Stimulated activated CD4-positive, alpha-beta T cell treated with anti-CD3 and anti-CD28 coated beads, Interleukin-12 subunit alpha, Interleukin-12 subunit beta, amount 100 ng/mL, for 24 hours (primary cell): ENCODE data around the gene ANKH.

Experiments used
- DNase-seq, 2 experiments: peaks; one replicate each; pipeline ENCODE4 v3.0.0-alpha.2; 2020; ENCODE audit warnings: low read depth in 2 of 2

Gene ANKH

DNA sequence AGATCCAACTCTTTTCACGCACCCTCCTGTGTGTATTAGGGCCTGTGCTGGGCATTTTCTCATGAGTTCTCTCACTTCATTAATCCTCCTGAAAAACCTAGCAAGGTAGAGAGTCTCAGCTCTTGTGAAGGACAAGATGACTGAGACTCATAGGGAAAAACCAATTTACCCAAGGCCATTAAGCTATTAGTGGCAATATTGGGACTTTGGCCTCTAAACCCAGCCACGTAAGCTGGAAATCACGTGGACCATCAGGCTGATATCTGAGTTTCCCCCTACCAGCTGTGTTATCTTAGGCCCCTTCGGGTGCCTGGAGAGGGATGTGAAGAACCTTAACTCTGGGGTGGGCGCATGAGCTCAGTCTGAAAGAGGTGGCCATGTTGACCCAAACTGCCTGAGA, 80.7 kb downstream of the ANKH start:
- DNase-seq, result no peak

DNA sequence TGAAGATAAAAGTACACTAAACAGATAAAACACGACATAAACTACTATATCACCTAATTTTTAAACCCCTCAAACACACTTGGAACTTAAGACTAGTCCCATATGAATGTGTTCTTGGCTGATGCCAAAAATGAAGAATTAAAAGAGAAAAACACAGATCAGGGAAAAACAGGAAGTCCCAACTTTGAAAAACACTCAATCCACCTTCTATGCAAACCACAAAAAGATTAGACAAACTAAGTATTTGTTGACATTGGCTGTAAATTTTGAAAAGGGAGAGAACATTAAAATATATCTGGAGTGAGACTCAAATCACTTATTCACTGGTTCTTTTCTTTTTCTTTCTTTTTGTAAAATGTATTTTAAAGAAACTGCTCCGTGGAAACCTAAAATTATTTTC, 81.4 kb downstream of the ANKH start:
- DNase-seq, result no peak

GRCh38 chr5:14787801-14788579, 83.6 kb downstream of the ANKH start:
- no peak for DNase-seq

DNA sequence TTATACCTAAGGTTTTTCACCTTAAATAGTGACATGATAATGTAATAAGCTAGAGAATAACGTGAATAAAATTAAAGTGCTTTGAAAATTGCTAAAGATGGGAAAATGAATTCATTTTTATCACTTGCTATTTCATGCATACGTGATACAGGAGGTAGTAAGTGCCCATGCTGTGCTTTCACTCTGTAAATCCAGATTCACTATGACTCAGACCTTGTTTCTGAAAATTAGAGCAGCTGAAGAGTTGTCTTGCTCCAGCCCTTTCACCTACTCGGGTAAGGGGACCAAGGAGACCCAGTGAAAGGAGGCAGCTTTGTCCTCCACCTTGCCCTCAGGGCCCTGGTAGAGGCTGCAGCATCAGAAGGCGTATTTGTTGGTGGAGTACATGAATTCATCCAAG, 87.9 kb downstream of the ANKH start:
- no peak for DNase-seq

DNA sequence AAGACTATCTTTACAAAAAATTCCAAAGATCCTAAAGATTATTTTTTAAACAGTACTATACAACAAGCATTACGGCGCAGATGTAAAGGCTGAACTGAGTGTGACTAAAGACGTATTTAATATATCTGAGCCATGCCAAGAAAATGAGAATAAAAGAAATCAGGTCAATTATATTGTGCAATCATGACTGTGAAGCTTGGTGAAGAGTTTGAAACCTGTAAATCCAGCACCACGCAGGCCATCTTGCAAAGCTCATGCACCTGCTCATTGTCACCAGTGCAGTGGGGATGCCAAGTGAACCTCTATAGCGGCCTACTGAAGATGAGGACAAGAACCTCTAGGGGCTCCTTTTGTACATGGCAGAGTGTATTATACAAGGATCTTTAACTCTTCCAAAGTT, 89.0 kb downstream of the ANKH start:
- DNase-seq, result no peak

GRCh38 chr5:14781106-14781505, 90.5 kb downstream of the ANKH start:
- no peak for DNase-seq

GRCh38 chr5:14779975-14780374, 91.6 kb downstream of the ANKH start:
- DNase-seq, result no peak

- no peak for DNase-seq
These were observed 92.8 kb downstream of the ANKH start for GRCh38 chr5:14778792-14779070.

DNA sequence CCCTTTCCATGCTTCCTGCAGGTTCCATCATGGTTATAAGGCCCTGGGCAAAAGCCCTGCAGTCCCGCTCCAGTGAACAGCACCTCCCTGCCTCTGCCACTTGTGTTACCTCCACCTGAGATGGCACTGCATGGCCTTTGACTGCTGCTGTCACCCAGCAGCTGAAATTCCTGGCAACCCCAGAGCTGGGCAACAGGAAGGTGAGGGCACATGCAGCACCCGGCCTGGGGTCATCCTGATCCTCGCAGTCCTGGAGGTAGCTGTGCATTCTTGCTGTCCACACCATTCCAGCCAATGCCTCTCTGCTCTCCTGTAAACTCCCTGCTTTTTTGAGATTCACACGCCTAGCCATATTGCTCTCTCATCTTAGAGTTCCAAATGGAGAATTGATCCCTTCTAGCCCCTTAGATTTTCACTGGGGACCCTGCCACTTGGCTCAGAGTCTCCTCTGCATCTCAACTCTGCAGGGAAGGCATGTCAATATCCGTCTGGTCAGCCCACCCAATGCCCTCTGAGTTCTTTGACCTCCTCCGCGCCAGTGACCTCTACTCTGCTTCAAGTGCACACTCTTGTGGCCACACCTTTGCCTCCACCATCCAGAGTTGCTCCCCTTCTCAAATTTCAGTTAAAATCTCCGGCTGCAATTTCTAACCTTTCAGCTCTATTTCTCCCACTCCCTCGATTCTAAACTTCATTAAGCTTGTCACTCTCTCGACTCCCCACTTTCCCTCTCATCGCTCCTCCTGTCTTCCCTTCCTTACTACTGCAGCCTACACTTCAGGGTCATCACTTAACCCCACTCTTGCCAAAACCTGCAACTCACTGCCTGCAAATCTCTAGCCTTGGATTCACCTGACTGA, 93.4 kb downstream of the ANKH start:
- no peak for DNase-seq

DNA sequence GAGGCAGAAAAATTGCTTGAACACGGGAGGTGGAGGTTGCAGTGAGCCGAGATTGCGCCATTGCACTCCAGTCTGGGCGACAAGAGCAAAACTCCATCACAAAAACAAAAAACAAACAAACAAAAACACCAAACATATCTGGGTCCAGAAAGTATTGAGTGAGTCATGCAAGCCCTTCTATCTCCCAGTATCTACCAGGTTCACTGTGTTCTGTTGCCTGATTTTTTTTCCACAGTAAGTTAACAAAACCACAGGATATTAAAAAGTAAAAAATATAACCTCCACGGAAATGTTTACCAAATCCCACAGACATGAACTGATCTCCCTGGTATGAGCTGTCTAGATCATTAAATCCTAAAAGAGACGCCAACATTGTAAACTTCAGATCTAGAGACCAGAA, 94.4 kb downstream of the ANKH start:
- DNase-seq, result no peak

GRCh38 chr5:14776602-14777001, 95.0 kb downstream of the ANKH start:
- DNase-seq, result no peak

- no peak for DNase-seq
These were observed 95.7 kb downstream of the ANKH start for GRCh38 chr5:14775857-14776256.

DNA sequence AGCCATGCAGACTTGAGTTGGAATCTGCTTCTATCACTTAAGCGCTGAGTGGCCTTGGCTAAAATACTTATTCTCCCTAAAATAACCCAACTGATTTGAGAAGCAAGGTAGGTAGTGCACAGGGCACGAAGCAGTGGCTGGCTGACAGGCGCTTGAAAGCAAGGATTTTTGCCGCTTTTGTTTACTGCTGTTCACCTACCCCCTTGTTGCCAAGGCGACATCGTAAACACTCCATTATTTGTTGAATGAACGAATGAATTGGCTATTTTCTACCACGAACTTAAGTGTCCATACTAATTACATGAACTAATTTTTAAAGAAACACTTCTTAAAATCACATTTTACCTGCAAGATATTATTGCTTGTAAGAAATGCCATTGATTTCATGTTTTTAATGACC, 98.0 kb downstream of the ANKH start:
- no peak for DNase-seq

DNA sequence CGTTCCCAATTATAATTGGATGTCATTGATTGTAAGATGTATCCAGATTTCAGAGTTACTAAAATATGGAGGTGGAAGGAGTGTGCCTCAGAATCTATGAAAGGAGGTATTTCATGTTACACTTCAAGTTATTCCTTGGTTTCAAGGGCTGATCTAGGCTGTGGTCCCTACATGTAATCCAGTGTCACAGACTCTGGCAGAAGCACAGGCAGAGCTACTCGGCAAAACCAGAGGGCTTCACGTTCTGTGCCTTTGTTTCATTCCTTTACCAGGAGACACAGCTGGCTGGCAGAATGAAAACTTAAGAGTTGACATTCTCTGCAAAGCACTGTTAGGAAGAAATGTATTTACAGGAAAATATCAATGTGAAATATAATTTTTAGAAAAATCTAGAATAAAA, 99.6 kb downstream of the ANKH start:
- DNase-seq, result no peak

DNA sequence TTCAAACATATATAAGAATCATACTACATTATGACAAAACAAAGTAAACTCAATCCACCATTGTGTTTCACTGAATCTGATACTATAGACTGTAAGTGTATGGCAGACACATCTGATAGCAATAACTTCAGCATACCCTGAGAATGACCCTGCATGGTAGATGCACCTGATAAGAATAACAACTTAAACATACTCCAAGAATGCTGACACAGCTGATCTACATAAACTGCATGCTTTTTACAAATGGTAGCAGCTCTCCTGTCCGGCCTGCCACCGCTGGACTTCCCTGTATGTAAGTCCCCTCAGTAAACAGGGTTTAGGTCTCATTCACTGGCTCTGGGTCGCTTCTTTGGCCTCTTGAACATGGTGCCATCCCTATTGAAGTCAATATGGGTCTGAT, 100.4 kb downstream of the ANKH start:
- DNase-seq, result no peak

GRCh38 chr5:14768508-14769365, 102.8 kb downstream of the ANKH start:
- no peak for DNase-seq

- no peak for DNase-seq
These were observed 103.7 kb downstream of the ANKH start for GRCh38 chr5:14767735-14768507.

- DNase-seq, result no peak
These were observed 104.5 kb downstream of the ANKH start for GRCh38 chr5:14767053-14767452.

GRCh38 chr5:14766584-14766983, 105.0 kb downstream of the ANKH start:
- no peak for DNase-seq

GRCh38 chr5:14765587-14765986, 106.0 kb downstream of the ANKH start:
- DNase-seq, result no peak

- no peak for DNase-seq
These were observed 108.9 kb downstream of the ANKH start for GRCh38 chr5:14762549-14763216.
